GM12878 (cell line): ENCODE measurements around the gene CEACAM1.

Experiments used
- CTCF ChIP-seq, 3 experiments: IDR thresholded peaks in 2 of 3; conservative IDR thresholded peaks in 1 of 3; 2 replicates each; pipeline ENCODE4 v1.5.1; 2011; ENCODE audit warnings: low read depth in 3 of 3, low read length in 3 of 3, mild to moderate bottlenecking in 3 of 3, control low read depth in 2 of 3, moderate library complexity in 2 of 3, inconsistent platforms in 1 of 3, mixed read lengths in 1 of 3; ENCODE audit not compliant: control insufficient read depth in 2 of 3, insufficient read depth in 1 of 3; ENCODE audit errors: extremely low read depth in 1 of 3
- ETV6 ChIP-seq, 2 experiments: fragments of 450-650 bp in 1 of 2; IDR thresholded peaks in 1 of 2; conservative IDR thresholded peaks in 1 of 2; 2 replicates each; pipeline ENCODE4 v1.6.1; 2014; ENCODE audit warnings: antibody characterized with exemption in 1 of 2, borderline replicate concordance in 1 of 2, low read depth in 1 of 2, mild to moderate bottlenecking in 1 of 2, moderate library complexity in 1 of 2
- MYB ChIP-seq: fragments of 150-350 bp; IDR thresholded peaks from 2 replicates; pipeline ENCODE4 v1.6.1; 2014; ENCODE audit warnings: mild to moderate bottlenecking, low read depth, low read length, borderline replicate concordance
- MYC ChIP-seq: IDR thresholded peaks from 2 replicates; pipeline ENCODE4 v1.6.1; 2011; ENCODE audit warnings: mild to moderate bottlenecking, low read length, moderate library complexity, inconsistent platforms; ENCODE audit not compliant: insufficient read depth, insufficient replicate concordance, insufficient read length, severe bottlenecking
- POLR2A ChIP-seq: IDR thresholded peaks from 2 replicates; pipeline ENCODE4 v1.6.1; 2011; ENCODE audit warnings: low read depth, mild to moderate bottlenecking, low read length
- RFX5 ChIP-seq: IDR thresholded peaks from 2 replicates; pipeline ENCODE4 v1.6.1; 2011; ENCODE audit warnings: low read depth, low read length, improper control_type of control experiment
- STAT1 ChIP-seq: fragments of 450-650 bp; conservative IDR thresholded peaks from 2 replicates; pipeline ENCODE4 v1.6.1; 2014; ENCODE audit warnings: antibody characterized with exemption, mild to moderate bottlenecking
- USF1 ChIP-seq: IDR thresholded peaks from 2 replicates; pipeline ENCODE4 v1.6.1; 2011; ENCODE audit warnings: borderline replicate concordance, low read depth, mild to moderate bottlenecking, moderate library complexity, mixed read lengths, low read length; ENCODE audit not compliant: insufficient read depth; ENCODE audit errors: extremely low read length
- USF2 ChIP-seq: IDR thresholded peaks from 2 replicates; pipeline ENCODE4 v1.6.1; 2011; ENCODE audit warnings: low read depth, low read length, improper control_type of control experiment, borderline replicate concordance

- no peak for TF ChIP-seq POLR2A
- no peak for TF ChIP-seq USF1
- no peak for TF ChIP-seq ETV6 (conservative IDR thresholded peaks at IDR 0.05 in 1 of 2, IDR thresholded peaks at IDR 0.05 in 1 of 2; ENCODE audit: borderline replicate concordance in 1 of 2, low read depth in 1 of 2)
- no peak for TF ChIP-seq USF2
- TF ChIP-seq CTCF (IDR thresholded peaks at IDR 0.05 in 2 of 3, conservative IDR thresholded peaks at IDR 0.05 in 1 of 3; ENCODE audit: control insufficient read depth in 2 of 3, extremely low read depth in 1 of 3, insufficient read depth in 1 of 3, low read depth in 3 of 3, low read length in 3 of 3) = no peak
- TF ChIP-seq MYC = no peak
- TF ChIP-seq MYB = no peak
- no peak for TF ChIP-seq STAT1
- TF ChIP-seq RFX5 = no peak
Observed at GRCh38 chr19:42571116-42571515, 42.8 kb upstream of the CEACAM1 start.
